MM.1S (cell line): Measurements from ENCODE around the gene AKAP13.

ENCODE experiments used
- CTCF ChIP-seq: fragments of 300-600 bp; sonication (generic); IDR thresholded peaks from 2 replicates; pipeline ENCODE4 v1.5.1; 2016; ENCODE audit warnings: antibody characterized with exemption, low read length, mixed read lengths
- EZH2 ChIP-seq: fragments of 300-600 bp; sonication (generic); optimal IDR thresholded peaks from 2 replicates; pipeline ENCODE3; 2017; ENCODE audit warnings: low read depth, mild to moderate bottlenecking, antibody characterized with exemption, low read length, mixed read lengths
- EZH2phosphoT487 ChIP-seq: fragments of 300-600 bp; sonication (generic); IDR thresholded peaks from 2 replicates; pipeline ENCODE4 v1.6.1; 2018; ENCODE audit warnings: antibody characterized with exemption, low read length

- no peak for TF ChIP-seq EZH2
- TF ChIP-seq CTCF, result no peak
- no peak for TF ChIP-seq EZH2phosphoT487
These were observed 368.3 kb downstream of the AKAP13 start for GRCh38 chr15:85748729-85749128.
